HG02571 (cell line): ENCODE measurements around the gene FOXO1.

ENCODE experiments used
- ATAC-seq: cut with Tn5 transposase; IDR thresholded peaks from one replicate; pipeline ENCODE4 v1.9.1; 2021; ENCODE audit warnings: mild to moderate bottlenecking, moderate library complexity; ENCODE audit not compliant: unreplicated experiment

The FOXO1 gene

DNA sequence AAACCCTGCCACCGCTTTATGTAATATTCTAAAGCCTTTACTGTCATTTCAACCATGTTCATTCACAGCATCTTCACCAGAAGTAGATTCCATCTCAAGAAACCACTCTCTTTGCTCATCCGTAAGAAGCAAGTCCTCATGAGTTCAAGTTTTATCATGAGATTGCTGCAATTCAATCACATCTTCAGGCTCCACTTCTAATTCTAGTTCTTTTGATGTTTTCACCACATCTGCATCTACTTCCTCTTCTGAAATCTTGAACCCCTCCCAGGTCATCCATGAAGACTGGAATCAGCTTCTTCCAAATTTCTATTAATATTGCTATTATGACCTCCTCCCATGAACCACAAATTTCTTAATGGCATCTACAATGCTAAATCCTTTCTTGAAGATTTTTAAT is 83.9 kb downstream of the FOXO1 start:
- no peak for ATAC-seq

DNA sequence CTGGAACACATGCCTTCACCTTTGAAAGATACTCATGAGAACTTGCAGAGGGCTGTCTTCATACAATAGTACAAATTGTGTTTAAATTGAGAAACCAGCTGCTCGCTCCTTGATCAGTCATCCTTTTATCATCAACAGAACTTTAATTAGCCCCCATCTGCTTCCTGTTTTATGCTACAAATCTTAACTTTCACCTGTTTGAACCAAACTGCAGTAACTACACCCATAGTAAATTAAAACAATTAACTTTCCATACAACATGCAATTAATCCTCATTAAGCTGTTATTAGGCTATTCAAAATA is 85.2 kb downstream of the FOXO1 start:
- ATAC-seq, result no peak

DNA sequence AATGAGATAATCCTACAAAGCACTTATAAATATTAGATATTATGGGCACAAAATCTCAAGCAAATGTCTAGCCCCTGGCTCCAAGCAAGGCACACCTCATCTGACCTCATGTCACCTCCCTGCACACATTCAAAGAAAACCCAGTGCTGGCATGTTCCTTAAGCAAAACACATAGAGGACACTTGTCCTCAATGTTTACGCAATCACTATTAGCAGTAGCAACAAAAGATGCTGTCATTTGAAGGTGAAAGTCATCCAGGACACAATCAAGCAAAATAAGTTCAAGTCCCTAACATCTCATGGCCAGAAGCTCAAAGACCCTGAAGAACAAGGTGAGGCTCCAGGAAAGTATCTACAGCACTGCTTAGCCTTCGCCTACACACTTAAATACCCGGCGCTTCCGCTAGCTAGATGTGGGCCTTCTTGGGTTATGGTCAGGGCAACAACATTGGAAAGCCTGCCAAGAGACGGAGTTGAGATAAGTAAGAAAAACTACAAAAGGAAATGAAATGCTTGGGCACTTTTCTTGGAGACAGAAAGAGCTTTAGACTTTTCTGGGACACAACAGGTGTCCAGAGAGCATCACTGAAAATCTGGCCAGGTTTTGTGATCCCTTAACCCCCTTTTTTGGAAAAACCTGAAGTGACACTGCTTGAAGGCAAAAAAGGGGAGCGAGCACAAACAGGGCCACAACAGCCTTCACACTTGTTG is 85.7 kb downstream of the FOXO1 start:
- no peak for ATAC-seq

DNA sequence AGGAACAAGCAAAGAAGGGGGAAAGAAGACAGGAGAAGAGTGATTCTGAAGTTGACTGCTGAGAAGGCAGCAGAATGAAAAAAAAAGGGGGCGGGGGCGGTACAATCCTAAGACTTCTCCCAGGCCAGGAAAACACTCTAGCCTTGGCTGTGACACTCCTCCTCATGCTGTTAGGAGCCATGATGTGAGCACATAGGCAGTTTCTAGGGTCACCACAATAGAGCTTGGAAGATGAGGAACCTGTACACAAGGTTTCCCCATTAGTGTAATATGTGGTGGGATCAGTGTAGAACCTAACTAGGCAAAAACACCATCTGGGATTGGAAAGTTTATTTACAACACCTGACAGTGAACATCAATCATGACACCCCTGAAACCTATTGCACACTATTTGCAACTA is 86.9 kb downstream of the FOXO1 start:
- no peak for ATAC-seq

DNA sequence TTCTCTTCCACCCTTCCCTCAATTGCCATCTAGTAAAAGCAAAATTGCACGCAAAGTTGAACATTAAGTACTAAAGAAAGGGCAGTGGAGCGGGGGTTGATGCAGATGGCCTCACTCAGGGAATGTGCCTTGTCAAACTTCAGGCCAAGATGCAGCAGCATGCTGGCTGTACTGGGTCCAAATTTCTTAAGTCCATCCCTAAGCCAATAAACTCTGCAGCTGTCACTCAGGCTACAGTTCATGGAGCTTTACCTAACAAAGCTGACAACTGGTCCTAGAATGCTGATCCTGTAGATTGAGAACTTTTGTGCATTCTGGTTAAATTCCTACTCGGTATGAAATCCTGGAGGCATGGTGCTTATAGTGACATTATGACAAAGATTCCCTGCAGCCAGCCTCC is 88.4 kb downstream of the FOXO1 start:
- ATAC-seq, result no peak

DNA sequence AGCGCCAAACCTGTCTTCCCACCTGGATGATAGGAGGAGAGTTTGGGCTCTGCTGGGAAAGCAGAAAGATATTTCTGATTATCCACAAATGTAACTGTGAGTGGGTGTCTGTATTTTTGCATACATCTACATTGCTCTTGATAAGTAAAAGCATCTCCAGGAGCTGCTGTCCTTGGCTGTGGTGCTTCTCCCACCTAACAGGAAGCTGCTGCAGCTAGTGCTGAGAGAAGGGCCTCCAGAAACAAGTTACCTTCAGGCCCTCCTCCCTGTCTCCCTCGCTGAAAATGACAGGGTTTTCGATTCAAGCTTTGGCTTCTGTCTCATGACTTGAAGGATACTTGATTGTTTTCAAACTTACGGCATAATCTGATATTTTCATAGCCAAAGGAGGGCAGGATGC is 90.1 kb downstream of the FOXO1 start:
- ATAC-seq, result no peak

DNA sequence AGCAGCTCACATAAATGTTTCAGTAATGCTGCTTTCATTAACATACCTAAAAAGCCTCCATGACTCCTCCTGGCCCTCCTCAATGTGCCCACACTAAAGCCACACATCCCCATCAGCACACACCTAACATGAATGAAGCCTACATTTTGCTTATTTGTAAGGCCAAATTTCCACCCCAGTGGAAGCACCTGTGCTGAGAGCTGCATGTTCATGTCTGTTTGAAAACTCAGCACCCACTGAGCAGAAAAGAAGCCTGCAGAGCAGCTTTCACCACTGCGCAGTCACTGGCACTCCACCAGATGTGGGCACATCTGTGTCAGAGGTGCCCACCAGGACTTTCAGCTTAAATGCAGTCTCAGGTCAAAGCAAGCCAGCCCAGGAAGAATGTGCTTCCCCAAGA is 93.5 kb downstream of the FOXO1 start:
- no peak for ATAC-seq

DNA sequence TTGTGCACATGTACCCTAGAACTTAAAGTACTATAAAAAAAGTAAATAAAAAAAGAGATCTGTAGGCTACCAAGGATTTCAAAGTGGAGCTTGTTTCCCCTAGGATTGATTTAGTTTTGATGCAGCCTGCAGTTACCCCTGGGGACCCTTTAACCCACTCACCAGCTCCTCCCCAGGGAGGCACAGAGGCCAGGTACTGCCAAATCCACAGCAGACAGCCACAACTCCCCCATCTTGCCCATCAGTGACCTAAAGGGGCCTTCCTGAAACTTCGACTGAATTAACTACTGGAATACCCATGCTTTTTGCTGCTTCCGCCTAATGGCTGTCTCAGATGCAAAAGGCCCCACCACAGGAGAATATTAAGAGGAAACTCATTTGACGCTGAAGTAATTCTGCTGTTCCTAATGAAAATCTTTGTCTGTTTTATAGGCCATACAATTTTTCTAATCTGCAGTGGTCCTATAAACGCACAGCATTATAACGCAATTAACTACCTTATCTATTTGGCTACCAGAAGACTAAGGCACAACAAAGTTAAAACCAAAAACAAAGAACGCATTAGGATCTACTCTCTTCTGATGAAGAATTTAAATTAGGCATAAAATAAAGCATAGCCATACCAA is 95.0 kb downstream of the FOXO1 start:
- ATAC-seq, result no peak

DNA sequence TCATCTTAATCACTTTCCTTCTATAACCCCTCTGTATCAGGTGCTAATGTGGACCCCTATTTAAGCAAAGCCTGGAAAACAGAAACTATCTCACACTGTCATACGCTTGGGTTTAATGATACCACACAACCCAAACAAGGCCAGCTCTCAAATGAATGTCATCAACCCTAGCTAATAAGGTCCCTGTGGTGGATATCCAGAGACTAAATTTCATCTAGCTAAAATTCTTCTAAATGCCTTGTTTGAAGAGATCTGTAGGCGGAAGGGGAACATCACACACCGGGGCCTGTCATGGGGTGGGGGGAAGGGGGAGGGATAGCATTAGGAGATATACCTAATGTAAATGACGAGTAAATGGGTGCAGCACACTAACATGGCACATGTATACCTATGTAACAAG is 95.5 kb downstream of the FOXO1 start:
- ATAC-seq, result no peak

DNA sequence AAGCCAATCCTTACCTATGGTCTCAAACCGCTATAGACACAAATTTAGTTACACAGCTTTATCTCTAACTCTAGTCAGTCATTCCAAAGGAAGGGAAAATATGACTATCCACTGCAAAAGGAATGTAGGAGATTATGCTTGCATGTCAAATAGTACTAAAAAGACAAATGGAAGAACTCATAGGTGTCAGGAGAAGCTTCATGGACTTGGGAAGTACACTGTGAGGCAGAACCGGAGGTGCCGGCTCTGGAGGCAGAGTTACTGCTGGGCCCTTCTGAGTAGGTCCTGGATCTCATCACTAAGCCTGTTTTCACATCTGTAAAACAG is 97.5 kb downstream of the FOXO1 start:
- ATAC-seq, result no peak

DNA sequence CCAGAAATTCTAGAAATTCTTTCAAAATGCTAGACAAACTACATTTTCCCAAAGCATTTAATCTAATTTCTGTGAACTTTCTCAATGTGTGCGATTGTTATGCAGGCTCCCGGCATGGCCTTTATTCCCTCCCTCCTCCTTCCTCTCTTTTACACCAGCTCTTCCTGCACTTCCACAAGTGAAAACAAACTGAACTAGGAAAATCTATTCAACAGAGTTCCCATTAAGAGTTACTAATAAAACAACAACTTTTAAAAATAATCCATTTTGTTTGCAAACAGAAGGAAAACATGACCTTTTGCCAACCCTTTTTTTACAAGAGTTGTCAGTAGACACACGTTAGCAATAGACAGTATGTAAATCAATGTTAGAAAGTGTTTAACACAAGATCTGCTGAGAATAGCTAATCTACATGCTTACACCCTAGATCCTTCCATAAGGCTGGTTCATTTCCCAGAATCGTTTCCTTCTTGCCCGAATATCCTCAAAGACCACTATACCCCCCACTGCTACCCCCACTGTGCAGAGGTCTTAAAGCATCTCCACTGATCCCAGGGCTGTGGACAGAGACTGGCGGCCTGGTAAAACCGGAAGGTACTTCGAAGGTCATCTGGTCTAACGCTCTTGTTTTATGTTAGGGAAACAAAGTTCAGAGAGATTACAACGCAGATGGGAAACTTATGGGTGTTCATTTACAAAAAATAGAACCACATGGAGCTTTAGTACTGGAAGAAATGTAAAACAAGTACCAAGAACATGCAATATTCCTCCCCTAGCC is 98.0 kb downstream of the FOXO1 start:
- no peak for ATAC-seq

DNA sequence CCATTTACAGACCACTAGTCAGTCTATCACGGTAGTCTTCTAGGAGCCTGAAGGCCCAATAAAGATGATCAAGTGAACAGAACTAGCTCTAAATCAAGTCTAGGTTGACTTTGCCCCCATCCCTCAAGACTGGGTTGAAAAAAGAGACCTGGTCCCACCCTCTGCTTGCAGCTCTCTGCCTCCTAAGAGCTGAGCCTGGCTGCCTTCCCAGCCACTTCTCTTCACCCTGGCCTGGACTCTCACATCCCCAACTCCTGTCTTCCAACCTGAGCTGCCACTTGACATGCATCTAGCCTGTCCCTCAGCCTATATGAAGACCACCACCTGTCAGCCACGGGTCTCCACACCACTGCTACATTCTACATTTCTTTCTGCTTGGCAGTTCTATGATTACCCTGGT is 99.6 kb downstream of the FOXO1 start:
- no peak for ATAC-seq

DNA sequence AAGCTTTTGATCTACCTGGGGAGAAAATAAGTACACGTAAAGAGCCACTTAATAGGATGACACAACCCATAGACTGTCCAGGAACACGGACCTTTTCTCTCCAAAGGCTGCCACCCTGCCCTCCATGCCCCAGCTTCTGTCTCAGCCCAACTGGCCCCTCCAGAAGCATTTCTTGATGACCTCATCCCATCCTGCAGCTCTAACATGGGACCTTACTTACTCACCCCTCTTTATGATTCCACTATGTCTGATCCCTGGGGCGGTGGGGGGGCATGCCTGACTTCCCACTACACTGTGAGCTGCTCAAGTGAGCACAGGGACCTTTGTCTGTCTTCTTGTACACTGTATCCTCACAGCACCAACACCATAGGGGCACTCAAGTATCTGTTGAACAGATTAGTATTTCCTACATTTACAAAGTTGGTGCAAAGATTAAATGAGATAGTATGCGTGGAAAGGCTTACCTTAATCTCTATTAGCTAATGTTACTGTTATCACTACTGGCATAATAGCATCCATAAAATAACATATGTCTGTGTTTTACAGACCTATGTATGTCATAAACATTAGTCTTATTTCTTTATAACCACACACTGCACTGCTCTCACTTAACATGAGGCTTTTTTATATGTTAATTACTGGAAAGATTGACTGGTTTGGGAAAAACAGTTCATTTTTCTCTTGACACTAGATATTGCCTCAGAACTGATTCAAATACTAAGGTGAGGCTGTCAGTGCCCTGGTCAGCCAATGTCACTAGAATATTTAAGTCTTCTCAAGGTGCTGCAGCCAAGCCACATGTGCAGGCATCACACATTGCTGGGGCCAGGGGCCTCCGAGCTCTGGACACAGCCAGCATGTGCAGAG is 100.9 kb downstream of the FOXO1 start:
- ATAC-seq, result no peak

DNA sequence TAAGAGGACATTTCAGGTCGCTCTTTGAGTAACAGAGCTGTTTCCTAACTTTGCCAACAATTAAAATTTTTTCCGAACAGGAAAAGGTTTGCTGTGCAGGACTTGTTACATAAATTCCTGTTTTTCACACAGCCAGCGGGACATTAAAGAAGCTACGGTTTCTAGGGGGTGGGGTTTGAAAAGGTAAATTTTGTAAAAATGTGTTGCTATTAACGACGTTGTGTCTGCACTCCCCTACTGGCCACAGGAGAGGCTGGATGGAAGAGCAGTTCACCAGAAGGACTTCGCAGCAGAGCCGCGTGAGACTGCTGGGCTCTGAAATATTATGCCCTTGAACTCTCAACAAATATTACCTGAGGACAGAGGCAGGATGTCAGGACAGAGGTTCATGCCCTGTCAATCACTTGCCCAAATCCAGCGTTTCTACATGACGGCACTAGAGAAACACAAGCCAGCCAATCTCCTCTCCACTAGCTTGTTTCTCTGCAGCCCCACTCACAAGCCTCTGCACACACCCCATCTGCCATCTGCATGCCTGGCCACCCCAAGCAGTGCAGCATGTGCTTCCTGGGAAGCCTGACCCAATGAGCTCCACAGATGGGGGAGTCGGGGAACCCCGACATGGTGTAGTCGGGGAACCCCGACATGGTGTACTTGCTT is 102.0 kb downstream of the FOXO1 start:
- no peak for ATAC-seq

DNA sequence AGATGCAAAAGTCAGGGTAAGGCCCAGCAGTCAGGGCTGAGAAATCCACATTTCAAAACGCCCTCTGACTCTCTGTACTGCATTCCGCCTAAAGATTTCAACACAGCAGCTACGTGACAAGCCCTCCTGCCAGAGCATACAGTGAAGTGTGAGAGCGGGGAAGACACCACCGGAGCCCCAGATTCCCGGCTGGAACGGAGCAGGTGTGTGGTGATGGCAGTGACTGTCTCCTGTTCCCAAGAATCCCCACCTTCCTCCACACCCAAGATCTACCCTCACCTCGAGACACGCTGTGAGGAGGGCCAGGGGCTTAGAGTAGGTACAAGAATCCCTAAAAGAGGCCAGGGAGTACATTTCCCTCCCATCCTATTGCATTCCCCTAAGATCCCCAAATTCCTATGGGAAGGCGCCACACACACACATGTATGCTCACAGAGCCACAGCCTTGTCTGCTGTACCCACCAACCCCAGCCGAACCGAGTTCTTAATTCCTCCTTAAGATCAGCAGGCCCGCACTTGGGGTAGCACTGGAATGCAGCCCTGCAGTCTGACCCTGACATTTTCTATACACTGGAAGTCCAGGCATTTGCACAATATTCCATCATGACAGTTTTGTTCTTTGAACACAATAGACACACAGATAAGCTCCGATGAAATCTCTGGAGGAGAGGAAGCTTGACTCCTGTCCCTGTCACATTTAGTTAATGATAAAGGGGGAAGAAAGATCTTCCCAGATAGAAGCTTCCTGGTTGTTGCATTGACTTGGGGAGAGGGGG is 102.9 kb downstream of the FOXO1 start:
- ATAC-seq, result no peak

DNA sequence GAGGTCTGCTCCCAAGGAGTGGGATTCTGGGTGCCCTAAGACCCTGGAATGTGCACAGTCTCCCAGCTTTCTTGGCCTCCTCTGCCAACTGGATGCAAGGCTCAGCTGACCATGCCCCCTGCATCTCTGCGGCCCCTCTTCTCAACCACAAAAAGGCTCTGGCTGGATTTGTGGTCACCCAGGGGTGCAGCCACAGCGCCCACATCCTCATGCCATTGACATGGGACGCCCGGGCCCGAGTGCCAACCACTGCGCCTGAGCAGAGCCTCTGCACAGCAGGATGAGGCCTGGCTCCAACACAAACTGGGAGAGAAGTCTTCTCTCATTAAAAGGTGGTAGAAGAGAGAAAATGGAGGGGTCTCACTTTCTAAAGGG is 103.5 kb downstream of the FOXO1 start:
- no peak for ATAC-seq

DNA sequence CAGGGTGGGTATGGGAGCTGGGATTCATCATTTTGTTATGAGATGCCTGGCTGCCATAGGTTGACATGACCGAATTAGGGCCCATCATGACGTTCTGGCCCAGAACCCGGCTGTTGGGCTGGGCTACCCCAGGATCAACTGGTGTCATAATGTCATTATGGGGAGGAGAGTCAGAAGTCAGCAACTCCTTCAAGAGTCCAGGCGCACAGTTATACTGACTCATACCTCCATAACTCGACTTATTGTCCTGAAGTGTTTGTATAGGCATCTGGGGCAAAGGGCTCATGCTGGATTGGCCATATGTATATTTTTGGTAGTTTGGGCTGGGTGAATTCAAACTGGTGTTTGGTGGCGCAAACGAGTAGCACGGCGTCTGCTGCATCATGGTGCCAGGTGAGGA is 106.5 kb downstream of the FOXO1 start:
- no peak for ATAC-seq

DNA sequence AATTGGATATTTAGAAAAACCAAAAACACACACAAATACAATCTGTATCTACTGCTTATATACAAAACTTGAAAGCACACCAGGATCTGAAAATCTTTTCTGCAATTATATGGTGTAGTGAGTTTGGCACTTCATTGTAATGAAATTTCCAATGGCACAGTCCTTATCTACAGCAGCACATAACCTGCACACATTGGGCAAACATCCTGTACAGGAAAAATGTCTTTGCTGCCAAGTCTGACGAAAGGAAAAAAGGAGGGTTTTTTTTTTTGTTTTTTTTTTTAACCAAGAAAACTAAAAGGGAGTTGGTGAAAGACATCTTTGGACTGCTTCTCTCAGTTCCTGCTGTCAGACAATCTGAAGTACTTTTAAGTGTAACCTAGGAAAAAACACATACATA is 107.8 kb downstream of the FOXO1 start:
- no peak for ATAC-seq

DNA sequence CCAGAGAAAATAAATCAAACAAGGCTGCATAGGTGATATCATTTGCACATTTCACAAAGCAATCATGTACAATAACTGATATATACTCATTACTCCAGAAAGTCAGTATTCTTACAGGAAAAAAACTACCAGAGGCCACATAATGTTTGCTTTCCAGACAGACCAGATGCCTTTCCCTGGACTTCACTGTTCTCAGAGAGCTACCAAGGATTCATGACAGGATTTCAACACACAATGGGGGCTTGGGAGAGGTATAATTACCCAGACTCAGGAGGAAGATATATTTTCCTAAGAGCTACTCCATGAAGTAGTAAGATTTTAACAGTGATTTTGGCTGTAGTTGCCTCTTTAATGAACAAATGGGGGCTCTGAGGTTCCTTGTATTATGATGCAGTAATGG is 110.0 kb downstream of the FOXO1 start:
- no peak for ATAC-seq

DNA sequence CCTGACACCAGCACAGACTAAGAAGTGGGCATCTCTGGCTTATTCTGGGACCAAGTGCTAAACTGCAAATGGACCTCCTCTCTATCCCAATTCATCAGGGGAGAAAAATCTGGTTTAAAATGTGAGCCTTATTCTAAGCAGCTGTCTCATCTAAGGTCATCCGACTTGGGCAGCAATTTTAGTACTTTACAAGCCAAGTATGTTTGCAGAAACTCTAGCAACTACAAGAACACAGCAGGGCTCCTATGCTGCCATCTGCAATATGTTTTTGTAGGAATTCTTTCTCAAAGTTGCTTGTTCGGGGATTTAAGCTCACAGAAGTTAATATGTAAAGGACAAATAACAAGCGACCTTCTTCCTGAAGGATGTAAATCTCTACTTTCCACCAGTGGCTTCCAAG is 113.1 kb downstream of the FOXO1 start:
- no peak for ATAC-seq
